Measurements from ENCODE around the gene OXTR. TPM values are rescaled to one million over a fixed set of nuclear protein-coding genes. Genes with fewer than 3 reads are reported as not detected.

The OXTR gene
- total and polyA plus RNA-seq, 2 of the 4 experiments (the other 2 are of a cell fraction) = 42.8 to 56.1 TPM

DNA sequence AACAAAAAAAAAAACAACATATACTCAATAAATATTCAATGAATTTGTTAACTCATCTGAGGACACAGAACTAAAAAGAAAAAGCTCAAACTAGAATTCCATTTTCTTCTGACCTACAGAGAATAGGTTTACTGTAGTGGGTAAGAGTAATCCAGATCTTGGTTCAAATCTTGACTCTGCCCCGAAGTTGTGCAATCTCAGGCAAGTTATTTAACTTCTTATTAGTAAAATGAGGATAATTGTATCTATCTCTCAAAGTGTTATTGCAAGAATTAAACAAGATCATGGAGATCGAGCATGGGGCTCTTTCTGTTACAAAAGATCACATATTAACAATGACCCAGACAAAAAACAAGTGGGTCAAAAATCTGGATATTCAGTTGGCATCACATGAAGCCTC lies 41.1 kb upstream of the OXTR start:
- H3K18ac ChIP-seq (ENCODE audit: low read depth, low read length) = no peak overlapping the region
- no peak overlapping the region for H2BK120ac ChIP-seq (ENCODE audit: low read depth, low read length)
- no peak for ATAC-seq (ENCODE audit: low read depth)
- no peak overlapping the region for H3K9ac ChIP-seq (ENCODE audit: low read depth, low read length)
- dilution Hi-C loops (cut with HindIII; ENCODE audit: low sequenced_read_pairs, unreplicated experiment) = no loop called here
- no peak overlapping the region for H2AK5ac ChIP-seq (ENCODE audit: low read depth, low read length)
- no peak overlapping the region for H2BK5ac ChIP-seq (ENCODE audit: low read depth, low read length, poor library complexity, severe bottlenecking)
- CTCF ChIA-PET = interaction anchor here (0.7 kb wide), 1 partner anchor 14 kb away, joined by 4 read pairs; no protein-coding TSS in a partner anchor
- no peak overlapping the region for H4K5ac ChIP-seq (ENCODE audit: low read depth, low read length)
- no peak overlapping the region for H3K4me2 ChIP-seq (ENCODE audit: low read depth, low read length)
- no peak overlapping the region for H2AFZ ChIP-seq (replicated peaks; ENCODE audit: low read length, poor library complexity)
- no peak overlapping the region for H3K14ac ChIP-seq (replicated peaks; ENCODE audit: low read depth, low read length)
- H4K20me1 ChIP-seq (ENCODE audit: insufficient read depth, low read length) = no peaks in the 10 kb centered on the region
- H3K56ac ChIP-seq (ENCODE audit: extremely low read depth, insufficient read depth, low read length) = no peak overlapping the region
- no peak overlapping the region for H3K23ac ChIP-seq (ENCODE audit: low read depth, low read length)
- TF ChIP-seq CEBPB (IDR thresholded peaks at IDR 0.05; ENCODE audit: low read depth, low read length) (peak; percentile 60), POLR2A (IDR thresholded peaks at IDR 0.05; ENCODE audit: low read depth, low read length) (no peak), CHD1 (IDR thresholded peaks at IDR 0.05; ENCODE audit: low read depth, low read length) (no peak), RCOR1 (IDR thresholded peaks at IDR 0.05; ENCODE audit: insufficient replicate concordance, low read length) (no peak), FOS (IDR thresholded peaks at IDR 0.05; ENCODE audit: low read depth, low read length) (no peak), MAFK (IDR thresholded peaks at IDR 0.05; ENCODE audit: low read depth, low read length) (no peak)
- H2BK20ac ChIP-seq (ENCODE audit: low read depth, low read length) = no peak overlapping the region
- no peak overlapping the region for H4K91ac ChIP-seq (ENCODE audit: insufficient read depth, low read depth, low read length)
- no peaks in the 10 kb centered on the region for H3K4me1 ChIP-seq (ENCODE audit: control insufficient read depth, insufficient read depth, low read length)
- no peaks in the 10 kb centered on the region for H3K36me3 ChIP-seq (ENCODE audit: control insufficient read depth, insufficient read depth, low read length)
- no peak overlapping the region for H2AK9ac ChIP-seq (replicated peaks; ENCODE audit: low read depth, low read length, poor library complexity)
- no peaks in the 10 kb centered on the region for H3K79me1 ChIP-seq (ENCODE audit: low read depth in 1 of 2, low read length in 2 of 2)
- H3K9me1 ChIP-seq (ENCODE audit: insufficient read depth, low read length) = no peaks in the 10 kb centered on the region
- in situ Hi-C loops (cut with MboI; ENCODE audit: low sequenced_read_pairs) = no loop called here
- no peaks in the 10 kb centered on the region for H3K9me3 ChIP-seq (ENCODE audit: control insufficient read depth, insufficient read depth, low read length)
- H4K8ac ChIP-seq (ENCODE audit: low read depth in 2 of 2, low read length in 2 of 2) = no peak overlapping the region
- no peak overlapping the region for H3K4me3 ChIP-seq (ENCODE audit: insufficient read depth, low read depth, low read length)
- H3K4ac ChIP-seq (ENCODE audit: low read depth, low read length) = no peak overlapping the region
- no TSS peak for BruUV-seq (replicated peaks)
- WGBS, 2 experiments (ENCODE audit: extremely low coverage in 2 of 2, insufficient read length in 1 of 2) = no CpG with 5 or more reads among the region's 2 CpGs
- no peak overlapping the region for H3K27ac ChIP-seq (ENCODE audit: insufficient read depth, low read length)
- POLR2A ChIA-PET (ENCODE audit: unreplicated experiment) = no interaction called here
- no peaks in the 10 kb centered on the region for H3K27me3 ChIP-seq (ENCODE audit: control insufficient read depth, insufficient read depth, low read length)
- DNase-seq = no peak
- H2BK15ac ChIP-seq (ENCODE audit: low read depth, low read length) = no peak overlapping the region
- intact Hi-C loops (cut with micrococcal nuclease) = no loop called here

Measured in IMR-90 (cell line).